HepG2 (cell line): ENCODE measurements around the gene RUVBL1. TPM values are rescaled to one million over a fixed set of nuclear protein-coding genes. Genes with fewer than 3 reads are reported as not detected.

Experiments
- FOSL1 ChIP-seq: sonication (generic); formaldehyde crosslinking; IDR thresholded peaks from 2 replicates; pipeline ENCODE4 v1.9.0; 2021; ENCODE audit warnings: missing genetic modification reagents, borderline replicate concordance
- FOXK2 ChIP-seq: fragments of 450-650 bp; IDR thresholded peaks from 2 replicates; pipeline ENCODE4 v1.6.1; 2016
- HMG20A ChIP-seq: IDR thresholded peaks from 2 replicates; pipeline ENCODE4 v1.6.1; 2016; ENCODE audit warnings: borderline replicate concordance
- HNF4G ChIP-seq, 2 experiments: sonication (generic) in 1 of 2; formaldehyde crosslinking in 1 of 2; IDR thresholded peaks; 2 replicates each; pipeline versions ENCODE4 v1.4.0 to v1.6.1; 2011 to 2020; ENCODE audit warnings: borderline replicate concordance in 2 of 2, low read depth in 2 of 2, mild to moderate bottlenecking in 2 of 2, low read length in 1 of 2, missing genetic modification reagents in 1 of 2, moderate library complexity in 1 of 2
- KDM1A ChIP-seq: IDR thresholded peaks from 2 replicates; pipeline ENCODE4 v1.6.1; 2016; ENCODE audit warnings: missing compliant biosample characterization
- KLF6 ChIP-seq: IDR thresholded peaks from 2 replicates; pipeline ENCODE4 v1.8.0; 2016; ENCODE audit warnings: missing biosample characterization, missing genetic modification reagents
- MAF1 ChIP-seq: sonication (generic); formaldehyde crosslinking; IDR thresholded peaks from 2 replicates; pipeline ENCODE4 v1.5.0; 2020; ENCODE audit warnings: missing genetic modification reagents, borderline replicate concordance
- MIER3 ChIP-seq: IDR thresholded peaks from 2 replicates; pipeline ENCODE4 v1.6.1; 2016; ENCODE audit warnings: missing compliant biosample characterization, borderline replicate concordance
- RAD21 ChIP-seq: fragments of 450-650 bp; formaldehyde crosslinking; IDR thresholded peaks from 2 replicates; pipeline ENCODE4 v1.5.0; 2020; ENCODE audit warnings: mild to moderate bottlenecking
- RFX1 ChIP-seq: fragments of 450-650 bp; IDR thresholded peaks from 2 replicates; pipeline ENCODE4 v1.6.1; 2017
- SOX6 ChIP-seq, 2 experiments: fragments of 450-650 bp in 1 of 2; sonication (generic) in 1 of 2; formaldehyde crosslinking in 1 of 2; IDR thresholded peaks; 2 replicates each; pipeline versions ENCODE4 v1.4.0 to v1.6.1; 2017 to 2020; ENCODE audit warnings: antibody characterized with exemption in 1 of 2, mild to moderate bottlenecking in 1 of 2, missing genetic modification reagents in 1 of 2
- SRF ChIP-seq: IDR thresholded peaks from 2 replicates; pipeline ENCODE4 v1.6.1; 2011; ENCODE audit warnings: mild to moderate bottlenecking, low read depth, low read length, moderate library complexity
- SSRP1 ChIP-seq: IDR thresholded peaks from 2 replicates; pipeline ENCODE4 v1.6.1; 2016; ENCODE audit warnings: control low read depth
- XRCC5 ChIP-seq: fragments of 200-400 bp; formaldehyde crosslinking; optimal IDR thresholded peaks from 2 replicates; pipeline ENCODE3; 2017; ENCODE audit warnings: mild to moderate bottlenecking, low read length
- ZBTB20 ChIP-seq: sonication (generic); formaldehyde crosslinking; IDR thresholded peaks from 2 replicates; pipeline ENCODE4 v1.8.1; 2023; ENCODE audit warnings: missing genetic modification reagents, low read depth, mild to moderate bottlenecking, borderline replicate concordance
- ZNF550 ChIP-seq: sonication (generic); formaldehyde crosslinking; IDR thresholded peaks from 2 replicates; pipeline ENCODE4 v1.4.0; 2020; ENCODE audit warnings: mild to moderate bottlenecking, missing genetic modification reagents, borderline replicate concordance
- ZNF792 ChIP-seq: IDR thresholded peaks from 2 replicates; pipeline ENCODE4 v1.6.1; 2016
- polyA plus RNA-seq, 8 experiments: library from polyadenylated mRNA; depleted of rRNA in 3 of 8; stranded (reverse) in 7 of 8; unstranded in 1 of 8; fragments of >200 nt; fragmentation: Illumina TruSeq in 4 of 8; extraction: Trizol in 4 of 8; gene quantifications; 2 replicates each; pipeline versions ENCODE4 v1.2.1 to v1.2.3, GENCODE V29; 2011 to 2016; ENCODE audit warnings: low read depth in 4 of 8, missing spikeins in 1 of 8, mixed read lengths in 1 of 8; ENCODE audit not compliant: insufficient read depth in 1 of 8
- total RNA-seq, 5 experiments: library from RNA; depleted of rRNA; stranded (reverse); fragments of >200 nt; fragmentation: Illumina TruSeq; extraction: Trizol; gene quantifications; 2 replicates each; pipeline ENCODE4 v1.2.3, GENCODE V29; 2016; ENCODE audit warnings: low read depth in 1 of 5
- TF ChIP-seq, protein P1 (sequence below): sonication (generic); formaldehyde crosslinking; IDR thresholded peaks from 2 replicates; pipeline ENCODE4 v1.5.1; 2020; ENCODE audit warnings: mild to moderate bottlenecking, missing genetic modification reagents, moderate library complexity
- TF ChIP-seq, protein P2 (sequence below): sonication (generic); formaldehyde crosslinking; IDR thresholded peaks from 2 replicates; pipeline ENCODE4 v1.4.0; 2020; ENCODE audit warnings: missing genetic modification reagents, borderline replicate concordance

The RUVBL1 gene
- total and polyA plus RNA-seq, 2 of the 13 experiments (the other 11 are each of a cell fraction or from before 2014, with no cell fraction given), result 32.7 to 86.3 TPM

DNA sequence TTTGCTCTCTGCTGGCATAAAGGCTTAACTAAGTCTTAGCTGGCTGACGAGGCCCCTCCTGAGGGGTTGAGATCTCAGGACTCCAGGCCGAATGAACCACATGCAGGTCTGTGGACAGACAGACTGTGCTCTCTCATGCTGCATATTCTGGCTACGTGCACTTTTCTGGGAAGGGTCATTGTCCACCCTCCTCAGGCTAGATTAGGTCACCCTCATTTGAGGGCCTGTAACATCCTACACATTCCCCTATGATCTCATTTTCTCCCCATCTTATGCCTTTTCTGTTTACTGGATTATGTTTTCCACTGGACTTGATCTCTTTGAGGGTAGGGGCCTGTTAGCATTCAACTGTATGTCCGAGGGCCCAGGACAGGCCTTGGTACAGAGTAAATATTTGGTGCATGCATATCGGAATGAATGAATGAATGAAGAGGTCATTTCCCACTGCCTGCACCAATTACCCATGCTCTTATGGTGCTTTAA, 43.4 kb upstream of the RUVBL1 start (continued):
- no peak for TF ChIP-seq HNF4G (IDR thresholded peaks at IDR 0.05; ENCODE audit: borderline replicate concordance, low read depth, low read length)
- no peak for TF ChIP-seq HNF4G (CRISPR knock-in tag; IDR thresholded peaks at IDR 0.05; ENCODE audit: borderline replicate concordance, low read depth)
- peak; percentile 72; the same call in 1 of the 2 replicates for TF ChIP-seq ZBTB20 (CRISPR knock-in tag)
- no peak for TF ChIP-seq FOSL1 (CRISPR knock-in tag)
- TF ChIP-seq HMG20A (CRISPR knock-in tag), result no peak
- TF ChIP-seq SSRP1 (CRISPR knock-in tag), result no peak
- no peak for TF ChIP-seq RAD21 (CRISPR knock-in tag)
- no peak for TF ChIP-seq MAF1 (CRISPR knock-in tag)
- TF ChIP-seq KLF6 (CRISPR knock-in tag), result no peak
- TF ChIP-seq RFX1, result no peak
- TF ChIP-seq SRF, result no peak
- no peak for TF ChIP-seq KDM1A (CRISPR knock-in tag)
- no peak for TF ChIP-seq XRCC5
- TF ChIP-seq, protein P1, sequence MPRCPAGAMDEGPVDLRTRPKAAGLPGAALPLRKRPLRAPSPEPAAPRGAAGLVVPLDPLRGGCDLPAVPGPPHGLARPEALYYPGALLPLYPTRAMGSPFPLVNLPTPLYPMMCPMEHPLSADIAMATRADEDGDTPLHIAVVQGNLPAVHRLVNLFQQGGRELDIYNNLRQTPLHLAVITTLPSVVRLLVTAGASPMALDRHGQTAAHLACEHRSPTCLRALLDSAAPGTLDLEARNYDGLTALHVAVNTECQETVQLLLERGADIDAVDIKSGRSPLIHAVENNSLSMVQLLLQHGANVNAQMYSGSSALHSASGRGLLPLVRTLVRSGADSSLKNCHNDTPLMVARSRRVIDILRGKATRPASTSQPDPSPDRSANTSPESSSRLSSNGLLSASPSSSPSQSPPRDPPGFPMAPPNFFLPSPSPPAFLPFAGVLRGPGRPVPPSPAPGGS (CRISPR knock-in tag), result no peak
- TF ChIP-seq ZNF550 (CRISPR knock-in tag), result no peak
- peak; percentile 28; the same call in 1 of the 2 replicates for TF ChIP-seq ZNF792 (CRISPR knock-in tag)
- TF ChIP-seq SOX6 (IDR thresholded peaks at IDR 0.05), result no peak
- TF ChIP-seq SOX6 (CRISPR knock-in tag; IDR thresholded peaks at IDR 0.05), result no peak
- no peak for TF ChIP-seq FOXK2
- TF ChIP-seq, protein P2, sequence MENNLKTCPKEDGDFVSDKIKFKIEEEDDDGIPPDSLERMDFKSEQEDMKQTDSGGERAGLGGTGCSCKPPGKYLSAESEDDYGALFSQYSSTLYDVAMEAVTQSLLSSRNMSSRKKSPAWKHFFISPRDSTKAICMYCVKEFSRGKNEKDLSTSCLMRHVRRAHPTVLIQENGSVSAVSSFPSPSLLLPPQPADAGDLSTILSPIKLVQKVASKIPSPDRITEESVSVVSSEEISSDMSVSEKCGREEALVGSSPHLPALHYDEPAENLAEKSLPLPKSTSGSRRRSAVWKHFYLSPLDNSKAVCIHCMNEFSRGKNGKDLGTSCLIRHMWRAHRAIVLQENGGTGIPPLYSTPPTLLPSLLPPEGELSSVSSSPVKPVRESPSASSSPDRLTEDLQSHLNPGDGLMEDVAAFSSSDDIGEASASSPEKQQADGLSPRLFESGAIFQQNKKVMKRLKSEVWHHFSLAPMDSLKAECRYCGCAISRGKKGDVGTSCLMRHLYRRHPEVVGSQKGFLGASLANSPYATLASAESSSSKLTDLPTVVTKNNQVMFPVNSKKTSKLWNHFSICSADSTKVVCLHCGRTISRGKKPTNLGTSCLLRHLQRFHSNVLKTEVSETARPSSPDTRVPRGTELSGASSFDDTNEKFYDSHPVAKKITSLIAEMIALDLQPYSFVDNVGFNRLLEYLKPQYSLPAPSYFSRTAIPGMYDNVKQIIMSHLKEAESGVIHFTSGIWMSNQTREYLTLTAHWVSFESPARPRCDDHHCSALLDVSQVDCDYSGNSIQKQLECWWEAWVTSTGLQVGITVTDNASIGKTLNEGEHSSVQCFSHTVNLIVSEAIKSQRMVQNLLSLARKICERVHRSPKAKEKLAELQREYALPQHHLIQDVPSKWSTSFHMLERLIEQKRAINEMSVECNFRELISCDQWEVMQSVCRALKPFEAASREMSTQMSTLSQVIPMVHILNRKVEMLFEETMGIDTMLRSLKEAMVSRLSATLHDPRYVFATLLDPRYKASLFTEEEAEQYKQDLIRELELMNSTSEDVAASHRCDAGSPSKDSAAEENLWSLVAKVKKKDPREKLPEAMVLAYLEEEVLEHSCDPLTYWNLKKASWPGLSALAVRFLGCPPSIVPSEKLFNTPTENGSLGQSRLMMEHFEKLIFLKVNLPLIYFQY, result no peak
- no peak for TF ChIP-seq MIER3
